ENCODE data around the gene TSGA10IP. TPM values are rescaled to one million over a fixed set of nuclear protein-coding genes. Genes with fewer than 3 reads are reported as not detected.

Gene TSGA10IP
- total RNA-seq, 1 donor from 2014 or later = not detected

DNA sequence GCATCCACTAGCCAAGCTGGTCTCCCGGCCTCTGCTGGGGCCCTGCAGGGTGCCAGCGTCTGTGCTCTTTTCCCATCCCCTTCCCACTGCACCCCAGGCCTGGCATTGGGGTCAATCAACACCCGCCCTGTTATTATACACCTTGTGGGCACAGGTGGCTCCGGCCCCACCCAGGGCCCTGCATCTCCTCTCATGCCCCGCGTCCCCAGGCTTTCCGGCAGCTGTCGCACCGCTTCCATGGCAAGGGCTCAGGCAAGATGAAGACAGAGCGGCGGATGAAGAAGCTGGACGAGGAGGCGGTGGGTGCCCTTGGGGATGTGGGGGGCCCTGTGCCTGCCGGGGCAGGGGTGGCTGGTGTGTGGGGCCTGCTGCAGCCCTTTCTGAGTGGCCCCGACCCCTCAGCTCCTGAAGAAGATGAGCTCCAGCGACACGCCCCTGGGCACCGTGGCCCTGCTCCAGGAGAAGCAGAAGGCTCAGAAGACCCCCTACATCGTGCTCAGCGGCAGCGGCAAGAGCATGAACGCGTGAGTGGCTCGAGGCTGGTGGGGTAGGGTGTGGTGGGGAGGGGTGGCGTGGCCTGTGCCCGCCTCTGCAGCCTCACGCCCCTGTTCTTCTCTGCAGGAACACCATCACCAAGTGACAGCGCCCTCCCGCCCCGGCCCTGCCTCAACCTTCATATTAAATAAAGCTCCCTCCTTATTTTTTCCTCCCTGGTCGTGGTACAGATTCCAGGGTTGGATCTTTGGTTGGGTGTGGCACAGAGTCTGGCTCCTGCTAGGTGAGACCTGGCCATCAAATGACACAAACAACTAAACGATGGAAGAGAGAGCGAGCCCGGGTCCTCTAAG, 33.3 kb downstream of the TSGA10IP start:
- no peaks in the 10 kb centered on the region for H3K4me1 Mint-ChIP-seq (ENCODE audit: low read depth)
- H3K36me3 Mint-ChIP-seq (ENCODE audit: insufficient read depth) = peaks cover 6% of the 10 kb centered on the region
- no peaks in the 10 kb centered on the region for H3K27me3 Mint-ChIP-seq
- DNase-seq (ENCODE audit: low spot score, unreplicated experiment) = no peak
- TF ChIP-seq CTCF (IDR thresholded peaks at IDR 0.05; ENCODE audit: unreplicated experiment) = no peak
- H3K27ac Mint-ChIP-seq = no peak overlapping the region
- H3K4me3 Mint-ChIP-seq (ENCODE audit: low read depth) = no peak overlapping the region
- no peaks in the 10 kb centered on the region for H3K9me3 Mint-ChIP-seq (ENCODE audit: low read depth)

DNA sequence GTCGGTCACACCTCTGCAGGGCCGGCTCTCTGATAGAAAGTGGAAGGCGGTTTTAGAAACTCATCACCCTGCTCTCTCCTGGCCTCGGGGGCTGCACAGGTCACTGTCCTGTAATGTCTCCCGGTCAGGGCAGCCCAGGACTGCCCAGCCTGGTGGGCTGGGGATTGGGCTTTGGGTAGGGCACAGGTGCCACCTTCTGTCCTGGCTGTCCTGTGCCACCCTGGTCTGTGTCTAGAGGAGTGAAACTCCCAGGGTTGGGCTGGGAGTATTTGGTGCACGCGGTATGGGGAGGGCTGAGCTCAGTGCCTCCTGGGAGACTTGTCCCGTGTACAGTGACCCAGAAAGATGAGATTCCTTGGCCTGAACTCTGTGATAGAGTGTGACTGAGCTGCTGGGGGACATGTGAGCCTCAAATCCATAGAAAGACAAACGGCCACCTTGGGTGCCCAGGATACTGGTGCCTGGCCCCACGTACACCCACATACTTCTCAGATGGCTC, 34.0 kb downstream of the TSGA10IP start:
- H3K27ac Mint-ChIP-seq = no peak overlapping the region
- peaks cover 6% of the 10 kb centered on the region for H3K36me3 Mint-ChIP-seq (ENCODE audit: insufficient read depth)
- no peak overlapping the region for H3K4me3 Mint-ChIP-seq (ENCODE audit: low read depth)
- no peaks in the 10 kb centered on the region for H3K9me3 Mint-ChIP-seq (ENCODE audit: low read depth)
- H3K4me1 Mint-ChIP-seq (ENCODE audit: low read depth) = no peaks in the 10 kb centered on the region
- H3K27me3 Mint-ChIP-seq = no peaks in the 10 kb centered on the region
- DNase-seq (ENCODE audit: low spot score, unreplicated experiment) = no peak
- no peak for TF ChIP-seq CTCF (IDR thresholded peaks at IDR 0.05; ENCODE audit: unreplicated experiment)

- Mint-ChIP-seq H3K4me1 (ENCODE audit: low read depth) (no peaks in the 10 kb centered on the region), H3K9me3 (ENCODE audit: low read depth) (no peaks in the 10 kb centered on the region), H3K27ac (no peak overlapping the region), H3K4me3 (ENCODE audit: low read depth) (no peak overlapping the region), H3K36me3 (ENCODE audit: insufficient read depth) (peaks cover 2% of the 10 kb centered on the region), H3K27me3 (no peaks in the 10 kb centered on the region)
- DNase-seq (ENCODE audit: low spot score, unreplicated experiment) = no peak
- TF ChIP-seq CTCF (IDR thresholded peaks at IDR 0.05; ENCODE audit: unreplicated experiment) = no peak
Measured at GRCh38 chr11:65981101-65981740, 35.9 kb downstream of the TSGA10IP start.

DNA sequence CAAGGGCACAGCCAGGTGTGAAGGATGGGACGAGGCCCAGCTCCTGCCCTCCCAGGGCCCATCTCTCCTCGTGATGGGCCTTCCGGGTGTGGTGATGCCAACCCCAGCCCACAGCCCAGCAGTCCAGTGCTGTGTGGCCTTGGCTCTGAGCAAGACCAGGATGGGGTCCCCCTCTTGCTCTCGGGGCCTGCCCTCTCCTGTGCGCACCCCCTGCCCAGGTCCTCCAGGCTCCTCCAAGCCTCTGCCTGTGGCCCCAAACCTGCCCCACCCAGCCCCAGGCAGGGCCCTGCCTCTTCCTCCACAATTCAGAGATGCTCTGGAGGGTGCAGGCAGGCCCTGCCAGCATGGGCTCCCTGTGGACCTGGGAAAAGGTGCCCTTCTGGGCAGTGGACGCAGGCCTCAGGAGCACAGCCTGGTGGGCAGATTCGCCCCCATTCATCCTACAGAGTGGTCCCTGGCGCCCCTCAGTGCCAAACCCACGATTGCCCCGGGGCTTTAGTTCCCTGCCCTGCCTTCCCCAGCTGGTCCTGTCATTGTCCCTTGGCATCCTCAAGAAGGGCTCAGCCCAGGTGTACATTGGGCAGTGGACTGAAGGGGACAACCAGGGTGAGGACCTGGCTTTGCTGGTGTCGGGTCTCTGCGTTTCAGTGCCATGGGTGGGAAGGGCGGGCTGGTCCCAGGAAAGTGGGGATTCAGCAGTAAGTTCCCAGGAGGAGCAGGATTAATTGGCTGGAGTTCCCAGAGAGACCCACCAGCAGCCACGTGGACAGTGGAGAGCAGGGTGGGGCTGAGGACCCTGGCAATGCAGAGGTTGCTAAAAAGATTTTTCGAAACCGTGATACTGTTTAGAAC, 36.9 kb downstream of the TSGA10IP start:
- no peak for DNase-seq (ENCODE audit: low spot score, unreplicated experiment)
- Mint-ChIP-seq H3K27ac (no peak overlapping the region), H3K9me3 (ENCODE audit: low read depth) (no peaks in the 10 kb centered on the region), H3K4me3 (ENCODE audit: low read depth) (no peak overlapping the region), H3K36me3 (ENCODE audit: insufficient read depth) (peaks cover 2% of the 10 kb centered on the region), H3K4me1 (ENCODE audit: low read depth) (no peaks in the 10 kb centered on the region), H3K27me3 (no peaks in the 10 kb centered on the region)
- TF ChIP-seq CTCF (IDR thresholded peaks at IDR 0.05; ENCODE audit: unreplicated experiment) = no peak
